Fibroblast of lung (primary cell): ENCODE data around the gene COX17. TPM values are rescaled to one million over a fixed set of nuclear protein-coding genes. Genes with fewer than 3 reads are reported as not detected.

ENCODE experiments used
- DNase-seq, 2 donors: peaks; one replicate each; pipeline versions ENCODE4 v3.0.0 to v3.0.0-alpha.2; 2010; ENCODE audit warnings: low read depth in 2 of 2
- H2AFZ ChIP-seq: 2 replicates; pipeline ENCODE4 v1.5.1; 2012; ENCODE audit warnings: low read length, control low read depth, inconsistent platforms
- H3K27ac ChIP-seq: 2 replicates; pipeline ENCODE4 v1.5.1; 2011; ENCODE audit warnings: low read length, control low read depth; ENCODE audit not compliant: insufficient read depth
- H3K27me3 ChIP-seq: 2 replicates; pipeline ENCODE4 v1.5.1; 2011; ENCODE audit warnings: mild to moderate bottlenecking, low read length; ENCODE audit not compliant: control insufficient read depth, insufficient read depth
- H3K36me3 ChIP-seq: 2 replicates; pipeline ENCODE4 v1.5.1; 2011; ENCODE audit warnings: low read length; ENCODE audit not compliant: control insufficient read depth, insufficient read depth
- H3K4me1 ChIP-seq: 2 replicates; pipeline ENCODE4 v1.5.1; 2011; ENCODE audit warnings: low read length; ENCODE audit not compliant: control insufficient read depth, insufficient read depth; ENCODE audit errors: extremely low read depth
- H3K4me2 ChIP-seq: 2 replicates; pipeline ENCODE4 v1.5.1; 2011; ENCODE audit warnings: low read length, control low read depth; ENCODE audit not compliant: insufficient read depth; ENCODE audit errors: extremely low read depth
- H3K4me3 ChIP-seq, 4 experiments: fragments of 200-600 bp in 1 of 4; sonication (generic) in 1 of 4; replicated peaks in 1 of 4; 2 replicates each; pipeline ENCODE4 v1.5.1; 2011 to 2016; ENCODE audit warnings: low read length in 4 of 4, low read depth in 3 of 4, mild to moderate bottlenecking in 3 of 4, control low read depth in 2 of 4, inconsistent platforms in 1 of 4, mixed read lengths in 1 of 4; ENCODE audit not compliant: insufficient read depth in 1 of 4; ENCODE audit errors: control extremely low read depth in 1 of 4
- H3K79me2 ChIP-seq: 2 replicates; pipeline ENCODE4 v1.5.1; 2012; ENCODE audit warnings: mild to moderate bottlenecking, low read length, inconsistent platforms; ENCODE audit not compliant: control insufficient read depth, insufficient read depth
- H3K9ac ChIP-seq: 2 replicates; pipeline ENCODE4 v1.5.1; 2011; ENCODE audit warnings: mild to moderate bottlenecking, low read length, control low read depth; ENCODE audit not compliant: insufficient read depth
- H3K9me3 ChIP-seq: 2 replicates; pipeline ENCODE4 v1.5.1; 2012; ENCODE audit warnings: low read depth, low read length; ENCODE audit not compliant: control insufficient read depth, insufficient read depth
- H4K20me1 ChIP-seq: 2 replicates; pipeline ENCODE4 v1.5.1; 2011; ENCODE audit warnings: low read length; ENCODE audit not compliant: control insufficient read depth, insufficient read depth; ENCODE audit errors: extremely low read depth
- EZH2 ChIP-seq: IDR thresholded peaks from 2 replicates; pipeline ENCODE4 v1.5.1; 2012; ENCODE audit warnings: low read length, control low read depth, mild to moderate bottlenecking; ENCODE audit errors: missing control alignments
- polyA plus RNA-seq, 2 donors: library from polyadenylated mRNA; depleted of rRNA in 1 of 2; stranded (reverse) in 1 of 2; unstranded in 1 of 2; fragments of >200 nt; gene quantifications; 2 replicates each; pipeline ENCODE4 v1.2.1, GENCODE V29; 2011 to 2012; ENCODE audit warnings: missing spikeins in 1 of 2
- total RNA-seq: library from RNA; depleted of rRNA; stranded (reverse); fragments of >200 nt; gene quantifications from 2 replicates; pipeline ENCODE4 v1.2.1, GENCODE V29; 2014
- TF ChIP-seq, protein P1 (sequence below), 2 donors: IDR thresholded peaks in 1 of 2; conservative IDR thresholded peaks in 1 of 2; 1 replicate in 1 of 2; 2 replicates in 1 of 2; pipeline ENCODE4 v1.5.1; 2011 to 2012; ENCODE audit warnings: low read length in 2 of 2, control low read depth in 1 of 2, inconsistent platforms in 1 of 2, low read depth in 1 of 2, mild to moderate bottlenecking in 1 of 2

COX17 gene
- total and polyA plus RNA-seq, 2 donors (not counting 1 experiment from before 2014, with no cell fraction given), result 19.6 to 21.0 TPM

GRCh38 chr3:119632829-119633228 is 44.4 kb downstream of the COX17 start:
- no peak overlapping the region for H3K4me3 ChIP-seq
- H3K27ac ChIP-seq, result no peak overlapping the region
- H3K79me2 ChIP-seq, result no peaks in the 10 kb centered on the region
- no peaks in the 10 kb centered on the region for H4K20me1 ChIP-seq
- TF ChIP-seq, protein P1, sequence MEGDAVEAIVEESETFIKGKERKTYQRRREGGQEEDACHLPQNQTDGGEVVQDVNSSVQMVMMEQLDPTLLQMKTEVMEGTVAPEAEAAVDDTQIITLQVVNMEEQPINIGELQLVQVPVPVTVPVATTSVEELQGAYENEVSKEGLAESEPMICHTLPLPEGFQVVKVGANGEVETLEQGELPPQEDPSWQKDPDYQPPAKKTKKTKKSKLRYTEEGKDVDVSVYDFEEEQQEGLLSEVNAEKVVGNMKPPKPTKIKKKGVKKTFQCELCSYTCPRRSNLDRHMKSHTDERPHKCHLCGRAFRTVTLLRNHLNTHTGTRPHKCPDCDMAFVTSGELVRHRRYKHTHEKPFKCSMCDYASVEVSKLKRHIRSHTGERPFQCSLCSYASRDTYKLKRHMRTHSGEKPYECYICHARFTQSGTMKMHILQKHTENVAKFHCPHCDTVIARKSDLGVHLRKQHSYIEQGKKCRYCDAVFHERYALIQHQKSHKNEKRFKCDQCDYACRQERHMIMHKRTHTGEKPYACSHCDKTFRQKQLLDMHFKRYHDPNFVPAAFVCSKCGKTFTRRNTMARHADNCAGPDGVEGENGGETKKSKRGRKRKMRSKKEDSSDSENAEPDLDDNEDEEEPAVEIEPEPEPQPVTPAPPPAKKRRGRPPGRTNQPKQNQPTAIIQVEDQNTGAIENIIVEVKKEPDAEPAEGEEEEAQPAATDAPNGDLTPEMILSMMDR (conservative IDR thresholded peaks at IDR 0.05 in 1 of 2, IDR thresholded peaks at IDR 0.05 in 1 of 2; ENCODE audit: low read depth in 1 of 2, low read length in 2 of 2), result no peak
- H3K4me2 ChIP-seq, result no peak overlapping the region
- H3K4me1 ChIP-seq, result peaks cover 9% of the 10 kb centered on the region
- no peak overlapping the region for H3K9ac ChIP-seq
- no peaks in the 10 kb centered on the region for H3K36me3 ChIP-seq
- no peak overlapping the region for H2AFZ ChIP-seq
- DNase-seq, result no peak
- no peaks in the 10 kb centered on the region for H3K27me3 ChIP-seq
- H3K9me3 ChIP-seq, result no peaks in the 10 kb centered on the region

GRCh38 chr3:119632216-119632615 is 45.0 kb downstream of the COX17 start:
- TF ChIP-seq, protein P1 (conservative IDR thresholded peaks at IDR 0.05 in 1 of 2, IDR thresholded peaks at IDR 0.05 in 1 of 2; ENCODE audit: low read depth in 1 of 2, low read length in 2 of 2), result no peak
- no peak for TF ChIP-seq EZH2
- Histone ChIP-seq H2AFZ (no peak overlapping the region), H3K79me2 (no peaks in the 10 kb centered on the region), H4K20me1 (no peaks in the 10 kb centered on the region), H3K4me1 (peaks cover 6% of the 10 kb centered on the region), H3K36me3 (no peaks in the 10 kb centered on the region), H3K9ac (no peak overlapping the region), H3K4me3 (no peak overlapping the region), H3K9me3 (no peaks in the 10 kb centered on the region), H3K27ac (no peak overlapping the region), H3K27me3 (no peaks in the 10 kb centered on the region), H3K4me2 (no peak overlapping the region)
- DNase-seq, result no peak

DNA sequence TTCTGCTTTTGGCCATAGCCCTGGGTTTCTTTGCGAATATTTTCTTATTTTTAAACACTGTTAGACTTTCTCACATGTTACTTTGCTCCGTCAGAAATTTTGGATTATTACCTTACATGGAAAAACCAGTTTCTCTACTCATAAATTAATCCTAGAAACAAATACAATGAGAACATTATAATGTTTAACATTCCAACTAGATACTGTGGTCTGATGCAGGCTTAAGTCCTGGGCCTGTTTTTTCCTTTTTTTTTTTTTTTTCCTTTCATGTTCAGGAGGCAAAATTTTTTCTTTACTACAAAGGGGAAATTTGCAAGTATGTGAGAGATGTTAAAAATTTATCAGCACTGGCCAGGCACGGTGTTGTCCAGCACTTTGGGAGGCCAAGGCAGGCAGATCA is 45.7 kb downstream of the COX17 start:
- H3K27ac ChIP-seq, result no peak overlapping the region
- H3K79me2 ChIP-seq, result no peaks in the 10 kb centered on the region
- H3K4me3 ChIP-seq, result no peak overlapping the region
- H3K36me3 ChIP-seq, result no peaks in the 10 kb centered on the region
- H2AFZ ChIP-seq, result no peak overlapping the region
- TF ChIP-seq, protein P1 (conservative IDR thresholded peaks at IDR 0.05 in 1 of 2, IDR thresholded peaks at IDR 0.05 in 1 of 2; ENCODE audit: low read depth in 1 of 2, low read length in 2 of 2), result no peak
- no peaks in the 10 kb centered on the region for H3K9me3 ChIP-seq
- no peak overlapping the region for H3K4me2 ChIP-seq
- no peaks in the 10 kb centered on the region for H4K20me1 ChIP-seq
- H3K27me3 ChIP-seq, result no peaks in the 10 kb centered on the region
- peaks cover 3% of the 10 kb centered on the region for H3K4me1 ChIP-seq
- DNase-seq, result peak in 1 of 2 donors; percentile 61
- no peak overlapping the region for H3K9ac ChIP-seq
